Right lung (tissue), 10 donors: Measurements from ENCODE around the gene AGPS. TPM values are rescaled to one million over a fixed set of nuclear protein-coding genes. Genes with fewer than 3 reads are reported as not detected.
A peak's percentile ranks its signal among the peaks of the same experiment; 100 is the strongest.
"Not testable (repeated sequence)": the region's sequence is repeated elsewhere in the genome, so short reads cannot be mapped to it uniquely, and the experiment has no call there.

ENCODE experiments used
- DNase-seq, 2 donors: peaks; one replicate each; pipeline ENCODE4 v3.0.0-alpha.2; 2013
- long read RNA-seq, 8 donors: transcript quantifications; one replicate each; lab custom pipeline, GENCODE V29; 2026
- polyA plus RNA-seq, 5 donors: library from polyadenylated mRNA; unstranded; fragments of 120-200 nt; gene quantifications; one replicate each; pipeline versions ENCODE4 v1.2.1 to v1.2.3, GENCODE V29; 2013; ENCODE audit warnings: inconsistent platforms in 1 of 5, low replicate concordance in 1 of 5; ENCODE audit not compliant: insufficient read length in 5 of 5, insufficient read depth in 1 of 5

The AGPS gene
- 10 to 100 TPM; 20.0 to 34.9 (median 28.8) TPM for polyA plus RNA-seq
- long read RNA-seq, donor 1, full-length matches to known transcripts: 9 of 9 reads
- long read RNA-seq, donor 1, partial matches to known transcripts: 0 of 9 reads
- long read RNA-seq, donor 1, other reads (novel, unspliced or antisense): 0 of 9 reads
- long read RNA-seq, donor 2, full-length matches to known transcripts: 4 of 4 reads
- long read RNA-seq, donor 2, partial matches to known transcripts: 0 of 4 reads
- long read RNA-seq, donor 2, other reads (novel, unspliced or antisense): 0 of 4 reads
- long read RNA-seq, donor 3, full-length matches to known transcripts: 7 of 7 reads
- long read RNA-seq, donor 3, partial matches to known transcripts: 0 of 7 reads
- long read RNA-seq, donor 3, other reads (novel, unspliced or antisense): 0 of 7 reads
- long read RNA-seq, donor 4, full-length matches to known transcripts: 3 of 3 reads
- long read RNA-seq, donor 4, partial matches to known transcripts: 0 of 3 reads
- long read RNA-seq, donor 4, other reads (novel, unspliced or antisense): 0 of 3 reads
- long read RNA-seq, donor 5, full-length matches to known transcripts: 4 of 4 reads
- long read RNA-seq, donor 5, partial matches to known transcripts: 0 of 4 reads
- long read RNA-seq, donor 5, other reads (novel, unspliced or antisense): 0 of 4 reads
- long read RNA-seq, donor 6, full-length matches to known transcripts: 7 of 7 reads
- long read RNA-seq, donor 6, partial matches to known transcripts: 0 of 7 reads
- long read RNA-seq, donor 6, other reads (novel, unspliced or antisense): 0 of 7 reads
- long read RNA-seq, donor 7, full-length matches to known transcripts: 8 of 8 reads
- long read RNA-seq, donor 7, partial matches to known transcripts: 0 of 8 reads
- long read RNA-seq, donor 7, other reads (novel, unspliced or antisense): 0 of 8 reads
- long read RNA-seq, donor 8, full-length matches to known transcripts: 2 of 7 reads
- long read RNA-seq, donor 8, partial matches to known transcripts: 5 of 7 reads
- long read RNA-seq, donor 8, other reads (novel, unspliced or antisense): 0 of 7 reads

DNA sequence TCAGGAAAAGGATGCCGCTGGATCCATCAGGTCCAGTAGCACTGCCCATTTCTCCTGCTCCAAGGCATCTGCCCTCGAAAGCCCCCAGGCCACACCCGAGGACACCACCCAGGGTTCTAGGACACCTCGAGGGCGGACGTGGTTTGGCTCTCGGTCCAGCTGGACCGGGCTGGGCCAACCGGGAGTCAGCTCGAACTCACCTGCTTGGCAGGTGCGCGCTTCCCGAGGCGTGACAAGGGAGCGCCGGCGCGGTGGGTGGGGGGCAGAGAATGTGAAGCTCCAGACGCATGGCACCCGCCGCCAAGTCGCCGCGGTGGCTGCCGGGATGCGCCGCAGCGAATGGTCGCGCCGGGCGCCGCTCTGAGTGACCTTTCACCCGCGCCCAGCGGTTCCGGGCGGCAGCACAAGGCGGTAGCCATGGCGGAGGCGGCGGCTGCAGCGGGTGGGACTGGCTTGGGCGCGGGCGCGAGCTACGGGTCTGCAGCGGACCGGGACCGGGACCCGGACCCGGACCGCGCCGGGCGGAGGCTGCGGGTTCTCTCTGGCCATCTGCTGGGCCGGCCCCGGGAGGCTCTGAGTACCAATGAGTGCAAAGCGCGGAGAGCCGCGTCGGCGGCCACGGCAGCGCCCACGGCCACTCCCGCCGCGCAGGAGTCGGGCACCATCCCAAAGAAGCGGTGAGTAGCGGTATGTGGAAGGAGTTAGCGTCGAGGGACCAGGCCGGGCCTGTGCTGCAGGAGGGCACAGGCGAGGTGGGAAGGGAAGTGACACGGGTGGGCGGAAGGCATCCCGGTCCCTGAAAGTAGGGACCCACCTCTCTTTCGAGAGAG, at the start of gene AGPS:
Gene AGPS, plus strand, starts transcription at position 401 of the 830 bp plus-strand sequence. Its CDS starts 17 bp downstream, at position 418.
- DNase-seq: peak; percentile 58 to 72

DNA sequence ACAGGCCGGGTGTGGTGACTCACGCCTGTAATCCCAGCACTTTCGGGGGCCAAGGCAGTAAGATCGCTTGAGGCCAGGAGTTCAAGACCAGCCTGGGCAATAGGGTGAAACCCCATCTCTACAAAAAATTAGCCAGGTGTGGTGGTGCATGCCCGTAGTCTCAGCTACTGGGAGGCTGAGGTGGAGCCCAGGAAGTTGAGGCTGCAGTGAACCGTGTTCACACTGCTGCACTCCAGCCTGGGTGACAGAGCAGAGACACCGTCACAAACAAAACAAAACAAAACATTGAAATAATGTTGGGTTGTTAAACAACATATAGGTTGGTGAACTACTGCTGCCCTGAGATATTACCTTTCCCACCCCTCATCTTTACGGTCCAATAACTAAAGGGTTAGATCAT, 48.8 kb upstream of the AGPS start:
- no peak for DNase-seq

DNA sequence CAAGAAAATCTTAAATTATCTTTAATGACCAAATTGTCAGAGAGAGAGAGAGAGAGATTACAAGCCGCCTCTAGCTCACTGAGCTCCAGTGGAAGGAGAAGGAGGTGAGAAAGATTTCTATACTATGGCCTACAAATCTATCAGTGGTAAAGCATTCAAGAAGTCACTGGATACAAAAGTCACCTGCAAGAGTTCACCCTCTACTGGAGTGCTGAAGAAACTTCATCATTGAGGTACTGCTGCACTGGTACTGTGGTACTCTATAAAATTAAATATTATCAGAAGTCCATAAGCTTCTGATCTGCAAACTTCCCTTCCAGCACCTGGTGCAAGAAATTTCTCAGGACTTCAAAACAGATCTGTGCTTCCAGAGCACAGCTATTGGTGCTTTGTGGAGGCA, 48.3 kb upstream of the AGPS start:
- no peak for DNase-seq

DNA sequence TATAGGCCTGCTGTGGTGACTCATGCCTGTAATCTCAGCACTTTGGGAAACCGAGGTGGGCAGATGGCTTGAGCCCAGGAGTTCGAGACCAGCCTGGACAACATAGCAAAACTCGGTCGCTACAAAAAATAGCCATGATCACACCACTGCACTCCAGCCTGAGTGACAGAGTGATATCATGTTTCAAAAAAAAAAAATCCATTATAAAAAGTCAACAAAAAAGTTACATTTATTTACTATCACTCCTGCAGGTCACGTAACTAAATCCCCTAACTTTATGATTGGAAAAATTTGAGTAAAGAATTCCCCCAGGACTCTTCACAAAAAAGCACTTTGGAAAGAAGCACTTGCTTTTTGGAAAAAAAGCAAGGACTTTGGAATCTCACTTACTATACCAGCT, 46.4 kb upstream of the AGPS start:
- no peak for DNase-seq

DNA sequence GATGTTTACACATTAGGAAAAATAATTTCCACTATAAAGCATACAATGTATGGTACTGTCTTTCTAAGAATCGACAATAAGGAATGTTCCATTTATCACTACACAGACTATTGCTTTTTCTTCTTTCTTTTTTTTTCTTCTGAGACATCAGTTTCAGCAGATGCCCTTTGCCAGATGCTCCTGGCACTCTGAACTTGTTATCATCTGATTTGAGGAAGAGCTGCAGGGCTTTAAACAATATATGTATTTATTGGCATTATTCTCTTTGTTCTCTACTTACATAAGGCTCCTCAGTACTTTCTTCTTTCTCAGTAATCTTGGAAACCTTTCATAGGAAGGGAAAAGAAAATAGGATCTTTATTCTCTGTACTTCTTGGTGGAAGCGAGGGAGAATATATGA, 45.0 kb upstream of the AGPS start:
- DNase-seq: no peak

DNA sequence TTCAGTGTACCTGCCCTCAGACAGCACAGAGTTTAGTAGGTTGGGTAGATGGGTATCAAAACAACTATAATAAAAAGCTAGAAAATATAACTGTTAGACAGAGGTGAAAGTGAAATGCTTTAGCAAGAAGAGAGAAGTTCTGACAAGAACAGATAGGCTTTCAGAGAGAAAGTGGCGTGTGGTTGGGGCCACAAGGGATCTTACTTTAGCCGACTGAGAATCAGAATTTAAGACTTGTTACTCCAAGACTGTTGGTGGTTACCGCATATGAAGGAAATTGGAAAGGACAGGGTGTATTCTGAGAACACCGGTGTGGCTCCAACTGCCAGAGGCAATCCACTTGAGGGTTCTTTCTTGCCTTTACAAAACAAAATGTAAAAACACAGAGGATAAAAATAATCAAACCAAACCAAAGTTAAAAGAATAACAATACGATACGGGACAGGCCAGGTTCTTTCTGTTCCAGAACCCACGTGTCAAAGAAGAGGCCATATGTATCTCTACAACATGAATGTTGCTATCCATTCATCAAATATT, 44.4 kb upstream of the AGPS start:
- no peak for DNase-seq

DNA sequence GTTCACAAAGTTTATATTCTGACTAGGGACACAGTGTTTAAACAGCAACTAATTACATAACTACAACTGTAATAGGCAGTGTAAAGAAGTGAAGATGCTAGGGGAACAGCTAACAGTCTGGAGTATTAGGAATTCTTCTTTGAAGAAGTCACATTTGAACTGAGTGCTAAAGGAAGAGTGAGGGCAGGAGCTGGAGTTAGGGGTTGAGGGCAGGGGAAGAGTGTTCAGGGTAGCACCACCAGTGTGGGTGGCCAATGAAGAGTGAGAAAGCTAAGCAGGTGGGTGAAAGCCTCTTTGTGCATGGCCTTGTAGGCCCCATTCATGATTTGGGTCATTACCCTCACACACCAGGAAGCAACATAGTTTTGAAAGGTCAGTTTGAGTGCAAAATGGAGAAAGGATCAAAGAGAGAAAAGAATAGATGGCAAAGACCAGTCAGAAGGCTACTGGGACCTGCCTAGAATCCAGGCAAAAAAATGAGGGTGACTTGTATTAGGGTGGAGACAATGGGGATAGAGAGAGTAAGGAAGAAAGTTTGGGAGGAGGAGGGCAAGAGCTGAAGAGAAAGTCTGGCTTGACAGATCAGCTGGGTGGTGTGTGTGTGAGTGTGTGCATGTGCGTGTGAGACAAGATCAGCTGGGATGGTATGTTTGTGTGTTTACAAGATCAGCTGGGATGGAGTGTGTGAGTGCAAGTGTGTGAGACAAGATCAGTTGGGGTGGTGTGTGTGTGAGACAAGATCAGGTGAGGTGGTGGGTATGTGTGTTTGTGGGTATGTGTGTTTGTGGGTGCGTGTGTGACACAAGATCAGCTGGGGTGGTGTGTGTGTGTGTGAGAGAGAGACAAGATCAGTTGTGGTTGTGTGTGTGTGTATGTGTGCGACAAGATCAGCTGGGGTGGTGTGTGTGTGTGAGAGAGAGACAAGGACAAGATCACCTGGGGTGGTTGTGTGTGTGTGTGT, 43.6 kb upstream of the AGPS start:
- no peak for DNase-seq

DNA sequence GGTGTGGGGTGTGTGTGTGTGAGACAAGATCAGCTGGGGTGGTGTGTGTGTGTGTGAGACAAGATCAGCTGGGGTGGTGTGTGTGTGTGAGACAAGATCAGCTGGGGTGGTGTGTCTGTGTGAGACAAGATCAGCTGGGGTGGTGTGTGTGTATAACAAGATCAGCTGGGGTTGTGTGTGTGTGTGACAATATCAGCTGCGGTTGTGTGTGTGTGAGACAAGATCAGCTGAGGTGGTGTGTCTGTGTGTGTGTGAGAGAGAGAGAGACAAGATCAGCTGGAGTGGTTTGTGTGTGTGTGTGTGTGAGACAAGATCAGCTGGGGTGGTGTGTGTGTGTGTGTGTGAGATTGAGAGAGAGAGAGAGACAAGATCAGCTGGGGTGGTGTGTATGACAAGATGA, 41.9 kb upstream of the AGPS start:
- not testable (repeated sequence) for DNase-seq

DNA sequence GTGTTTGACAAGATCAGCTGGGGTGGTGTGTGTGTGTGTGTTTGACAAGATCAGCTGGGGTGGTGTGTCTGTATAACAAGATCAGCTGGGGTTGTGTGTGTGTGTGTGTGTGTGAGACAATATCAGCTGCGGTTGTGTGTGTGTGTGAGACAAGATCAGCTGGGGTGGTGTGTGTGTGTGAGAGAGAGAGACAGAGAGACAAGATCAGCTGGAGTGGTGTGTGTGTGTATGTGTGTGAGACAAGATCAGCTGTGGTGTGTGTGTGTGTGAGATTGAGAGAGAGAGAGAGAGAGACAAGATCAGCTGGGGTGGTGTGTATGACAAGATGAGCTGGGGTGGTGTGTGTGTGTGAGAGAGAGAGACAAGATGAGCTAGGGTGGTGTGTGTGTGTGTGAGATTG, 41.5 kb upstream of the AGPS start:
- not testable (repeated sequence) for DNase-seq

DNA sequence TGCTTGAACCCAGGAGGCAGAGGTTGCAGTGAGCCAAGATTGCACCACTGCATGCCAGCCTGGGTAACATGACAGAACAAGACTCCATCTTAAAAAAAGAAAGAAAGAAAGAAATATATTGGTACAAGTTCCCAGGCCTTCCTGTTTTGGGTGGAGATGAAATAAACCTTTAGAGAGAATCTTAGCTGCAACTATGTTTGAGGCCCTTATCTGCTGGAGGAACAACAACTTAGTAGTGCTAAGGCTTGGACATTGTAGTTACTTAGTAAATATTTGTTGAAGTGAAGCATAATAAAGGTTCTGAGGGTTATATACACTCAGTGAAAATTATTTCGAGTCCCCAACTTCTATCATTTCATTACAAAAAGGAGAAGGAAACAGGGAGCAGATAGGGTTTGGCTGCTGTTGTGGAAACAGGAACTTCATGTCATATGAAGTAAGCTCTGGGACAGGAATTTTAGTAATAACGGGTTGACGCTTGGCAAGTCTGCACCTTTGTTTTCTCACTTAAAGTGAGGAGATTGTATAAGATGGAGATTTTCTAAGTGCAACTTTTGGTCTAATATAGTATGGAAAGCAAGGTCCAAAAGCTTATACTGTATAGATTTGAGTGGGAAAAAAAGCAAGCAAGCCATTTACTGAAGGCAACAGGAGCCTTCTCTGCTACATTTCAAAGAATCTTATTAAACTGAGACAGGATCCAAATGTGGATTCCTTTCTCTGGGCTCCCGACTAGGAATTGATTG, 40.0 kb upstream of the AGPS start:
- peak in 1 of 2 donors; percentile 6 for DNase-seq

DNA sequence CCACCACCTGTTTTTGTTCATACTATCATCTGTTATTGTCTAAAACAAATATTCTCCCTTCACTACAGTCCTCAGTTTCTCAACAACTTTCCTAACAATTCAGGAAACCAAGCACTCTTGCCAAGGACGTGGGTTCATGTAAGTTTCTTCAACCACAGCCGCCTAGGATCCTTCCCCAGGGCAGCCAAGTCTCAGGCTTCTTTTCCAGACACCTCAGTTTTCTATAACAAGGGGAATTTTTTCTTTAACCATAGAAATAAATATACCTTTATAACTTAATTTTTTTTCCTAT, 39.4 kb upstream of the AGPS start:
- peak in 1 of 2 donors; percentile 7 for DNase-seq

DNA sequence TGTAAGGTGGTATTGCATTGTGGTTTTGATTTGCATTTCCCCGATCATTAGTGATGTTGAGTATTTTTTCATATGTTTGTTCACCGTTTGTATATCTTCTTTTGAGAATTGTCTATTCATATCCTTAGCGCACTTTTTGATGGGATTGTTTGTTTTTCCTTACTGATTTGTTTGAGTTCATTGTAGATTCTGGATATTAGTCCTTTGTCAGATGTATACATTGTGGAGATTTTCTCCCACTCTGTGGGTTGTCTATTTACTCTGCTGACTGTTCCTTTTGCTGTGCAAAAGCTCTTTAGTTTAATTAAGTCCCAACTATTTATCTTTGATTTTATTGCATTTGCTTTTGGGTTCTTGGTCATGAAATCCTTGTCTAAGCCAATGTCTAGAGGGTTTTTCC, 38.0 kb upstream of the AGPS start:
- not testable (repeated sequence) for DNase-seq

DNA sequence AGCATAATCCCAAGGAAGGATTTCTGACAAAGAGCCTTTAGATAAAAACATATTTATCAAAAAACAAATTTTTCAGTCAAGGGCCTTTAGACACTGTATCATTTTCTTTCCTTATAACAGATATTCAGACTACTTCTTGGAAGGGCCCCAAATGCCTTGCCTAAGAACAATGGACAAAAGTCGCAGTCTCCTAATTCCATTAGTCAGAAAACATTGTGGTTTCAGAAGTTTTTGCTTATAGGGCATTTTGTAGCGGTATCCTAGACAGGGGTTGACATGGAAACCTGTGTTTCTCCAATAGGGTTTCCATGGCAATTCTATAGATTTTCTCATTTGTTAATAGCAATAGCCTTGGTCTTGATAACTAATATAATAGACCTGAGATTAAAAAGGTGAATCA, 36.7 kb upstream of the AGPS start:
- no peak for DNase-seq

DNA sequence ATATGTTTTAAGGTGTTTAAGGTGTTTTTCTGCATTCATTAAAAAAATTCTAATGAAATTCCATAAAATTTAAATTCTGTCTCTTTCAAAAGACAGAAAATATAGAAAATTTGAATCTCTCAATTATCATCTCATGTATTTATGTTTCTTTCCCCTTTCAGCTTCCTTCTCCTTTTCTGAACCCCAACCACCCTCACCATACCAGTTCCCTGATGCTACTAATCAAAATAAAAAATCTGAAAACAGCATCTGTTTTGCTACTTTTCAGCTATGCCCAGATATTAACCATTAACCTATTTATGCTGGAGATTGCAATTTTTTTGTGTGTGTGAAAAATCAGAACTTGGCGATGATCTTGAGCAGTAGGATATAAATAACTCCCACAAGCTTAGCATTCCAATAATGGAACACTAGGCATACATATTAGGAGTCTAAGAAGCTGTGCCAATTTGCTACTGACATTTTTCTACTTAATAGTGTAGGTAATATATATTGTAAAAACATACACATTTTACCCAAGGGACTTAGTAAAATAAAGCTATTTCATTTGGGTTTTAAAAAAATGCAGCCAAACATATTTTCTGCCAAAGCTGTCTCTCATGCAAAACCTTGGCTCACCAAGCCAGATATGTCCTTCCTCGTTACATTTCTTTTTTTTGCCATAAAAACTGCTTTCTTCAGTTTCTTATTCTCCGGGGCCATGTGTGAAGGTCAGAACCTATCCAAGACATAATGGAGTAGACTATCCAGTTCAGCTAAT, 32.6 kb upstream of the AGPS start:
- no peak for DNase-seq

DNA sequence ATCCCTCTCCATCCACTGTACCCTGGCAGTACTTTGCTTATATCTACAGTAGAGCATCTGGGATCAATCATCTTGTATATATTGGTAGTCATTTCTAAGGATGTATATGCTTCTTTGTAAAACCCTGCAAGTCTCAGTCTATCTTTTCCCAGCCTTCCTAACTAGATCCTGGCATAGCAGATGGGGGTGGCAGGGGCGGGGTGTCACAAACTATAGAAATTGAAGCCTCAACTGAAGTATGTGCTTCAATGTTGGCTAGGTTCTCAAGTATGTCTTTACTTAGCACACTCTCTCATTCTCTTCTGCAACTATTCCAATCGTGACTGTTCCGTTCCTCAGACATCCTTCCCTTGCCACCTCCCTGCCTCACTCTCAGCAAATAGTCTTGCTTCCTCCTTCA, 30.1 kb upstream of the AGPS start:
- no peak for DNase-seq

DNA sequence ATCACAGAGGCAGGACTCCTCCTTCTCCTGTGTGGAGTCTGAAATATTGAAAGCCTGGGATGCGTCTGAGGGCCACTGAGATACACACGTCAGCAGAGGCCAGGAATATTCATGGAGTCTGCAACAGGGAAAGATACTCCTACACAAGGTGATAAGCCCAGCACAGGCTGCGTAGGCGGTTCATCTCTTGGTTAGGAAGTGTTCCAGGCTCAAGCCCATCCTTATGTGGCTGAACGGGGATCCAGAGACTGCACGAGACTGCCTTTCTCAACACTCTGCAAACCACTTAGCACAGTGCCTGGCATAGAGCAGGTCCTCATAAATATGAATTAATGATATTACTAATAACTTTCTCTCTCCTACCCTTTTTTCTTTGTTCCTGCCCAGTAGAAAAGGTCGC, 29.2 kb upstream of the AGPS start:
- DNase-seq: no peak

DNA sequence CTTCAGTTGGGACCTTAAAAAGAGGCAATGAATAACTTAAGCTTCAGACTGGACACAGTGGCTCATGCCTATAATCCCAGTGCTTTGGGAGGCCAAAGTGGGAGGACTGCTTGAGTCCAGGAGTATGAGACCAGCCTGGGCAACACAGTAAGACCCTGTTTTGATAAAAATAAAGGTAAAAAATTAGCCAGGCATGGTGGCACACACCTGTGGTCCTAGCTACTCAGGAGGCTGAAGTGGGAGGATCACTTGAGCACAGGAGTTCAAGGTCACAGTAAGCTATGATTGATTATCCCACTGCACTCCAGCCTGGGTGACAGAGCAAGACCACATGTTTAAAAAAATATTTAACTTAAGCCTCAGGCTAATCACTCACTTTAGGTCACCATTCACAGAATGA, 26.8 kb upstream of the AGPS start:
- DNase-seq: not testable (repeated sequence)

DNA sequence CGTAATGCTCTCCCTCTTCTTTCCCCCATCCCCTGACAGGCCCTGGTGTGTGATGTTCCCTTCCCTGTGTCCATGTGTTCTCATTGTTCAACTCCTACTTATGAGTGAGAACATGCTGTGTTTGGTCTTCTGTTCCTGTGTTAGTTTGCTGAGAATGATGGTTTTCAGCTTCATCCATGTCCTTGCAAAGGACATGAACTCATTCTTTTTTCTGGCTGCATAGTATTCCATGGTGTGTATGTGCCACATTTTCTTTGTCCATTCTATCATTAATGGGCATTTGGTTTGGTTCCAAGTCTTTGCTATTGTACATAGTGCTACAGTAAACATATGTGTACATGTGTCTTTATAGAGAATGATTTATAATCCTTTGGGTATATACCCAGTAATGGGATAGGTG, 24.6 kb upstream of the AGPS start:
- DNase-seq: not testable (repeated sequence)

DNA sequence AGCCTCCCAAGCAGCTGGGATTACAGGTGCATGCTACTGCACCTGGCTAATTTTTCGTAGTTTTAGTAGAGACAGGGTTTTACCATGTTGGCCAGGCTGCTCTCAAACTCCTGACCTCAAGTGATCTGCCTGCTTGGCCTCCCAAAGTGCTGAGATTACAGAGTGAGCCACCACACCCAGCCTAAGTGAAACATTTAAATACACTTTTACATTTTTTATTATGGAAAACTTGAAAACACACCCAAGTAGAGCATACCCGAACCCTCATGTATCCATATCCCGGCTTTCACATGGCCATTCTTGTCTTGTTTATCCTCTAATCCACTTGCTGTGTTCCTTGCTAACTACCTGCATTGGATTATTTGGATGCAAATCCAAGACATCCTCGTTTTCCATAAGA, 13.2 kb upstream of the AGPS start:
- DNase-seq: no peak
